ENCODE results near the gene C10orf67.
"Not testable (repeated sequence)": the region's sequence is repeated elsewhere in the genome, so short reads cannot be mapped to it uniquely, and the experiment has no call there.

Gene C10orf67

DNA sequence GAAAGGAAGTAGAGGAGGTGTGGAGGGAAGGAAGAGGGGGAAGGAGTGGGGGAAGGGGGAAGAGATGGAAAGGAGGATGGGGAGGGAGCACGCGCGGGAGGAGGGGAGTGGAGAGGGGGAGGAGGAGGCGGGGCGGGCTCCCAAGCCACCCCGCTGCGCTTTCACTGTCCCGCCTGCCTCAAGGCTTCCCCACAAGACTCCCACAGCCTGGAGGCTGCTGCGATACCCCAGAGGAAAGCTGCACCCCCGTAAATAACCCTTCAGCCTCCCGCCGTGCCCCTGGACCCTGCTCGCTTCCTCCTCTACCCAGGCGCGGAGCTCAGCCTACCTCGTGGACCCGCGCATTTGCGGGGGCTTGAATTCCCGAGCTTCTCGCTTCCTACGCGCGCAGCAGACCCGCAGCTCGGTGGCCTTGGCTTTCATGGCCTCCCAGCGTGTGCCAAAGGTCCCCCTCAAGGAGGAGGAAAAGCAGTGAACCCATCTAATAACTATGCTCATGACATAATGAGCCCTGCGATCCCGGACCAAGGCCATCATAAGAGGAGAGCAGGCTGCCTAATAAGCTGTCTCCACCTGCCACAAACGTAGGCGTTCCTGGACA is at the start of gene C10orf67:
Gene C10orf67 (minus strand): TSS at position 557 of the 601 bp plus-strand sequence. CDS start 23 bp downstream, at position 534.
- DNase-seq: peak in 51 of 56 donors; percentile 8 to 84 (median 65)

GRCh38 chr10:23391821-23392220 is 47.2 kb upstream of the C10orf67 start:
- DNase-seq: no peak

- DNase-seq: no peak
Measured at GRCh38 chr10:23390809-23391208, 46.2 kb upstream of the C10orf67 start.

DNA sequence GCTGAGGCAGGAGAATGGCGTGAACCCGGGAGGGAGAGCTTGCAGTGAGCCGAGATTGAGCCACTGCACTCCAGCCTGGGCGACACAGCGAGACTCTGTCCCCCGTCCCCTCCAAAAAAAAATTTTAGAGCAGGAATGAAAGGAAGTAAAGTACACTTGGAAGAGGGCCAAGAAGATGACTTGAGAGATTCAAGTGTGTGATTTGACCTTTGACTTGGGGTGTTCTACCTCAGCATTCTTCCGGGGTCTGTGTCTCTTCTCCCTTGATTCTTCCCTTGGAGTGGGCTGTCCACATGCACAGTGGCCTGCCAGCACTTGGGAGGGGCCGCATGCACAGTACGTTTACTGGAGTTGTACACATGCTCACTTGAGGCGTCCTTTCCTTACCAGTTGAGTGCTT is 45.8 kb upstream of the C10orf67 start:
- DNase-seq: not testable (repeated sequence)

GRCh38 chr10:23387516-23387915 is 42.9 kb upstream of the C10orf67 start:
- DNase-seq: not testable (repeated sequence)

GRCh38 chr10:23386052-23386451 is 41.5 kb upstream of the C10orf67 start:
- no peak for DNase-seq

DNA sequence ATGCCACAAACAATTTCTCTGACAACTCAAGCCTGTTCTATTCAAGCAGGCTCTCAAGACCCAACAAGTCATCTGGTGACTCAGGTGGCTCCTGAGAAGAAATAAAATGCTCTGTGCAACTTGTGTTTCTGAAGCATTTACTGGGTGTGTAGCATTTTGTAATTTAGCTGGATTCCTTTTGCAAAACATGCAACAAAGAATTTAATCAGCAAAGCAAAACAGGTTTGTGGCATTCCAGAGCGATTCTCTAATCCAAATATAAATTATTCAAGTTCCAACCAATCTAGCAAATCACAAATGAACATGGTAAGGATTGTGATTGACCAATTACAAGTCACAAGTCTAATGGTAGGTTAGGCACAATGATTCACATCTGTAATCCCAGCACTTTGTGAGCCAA is 39.8 kb upstream of the C10orf67 start:
- DNase-seq: no peak

DNA sequence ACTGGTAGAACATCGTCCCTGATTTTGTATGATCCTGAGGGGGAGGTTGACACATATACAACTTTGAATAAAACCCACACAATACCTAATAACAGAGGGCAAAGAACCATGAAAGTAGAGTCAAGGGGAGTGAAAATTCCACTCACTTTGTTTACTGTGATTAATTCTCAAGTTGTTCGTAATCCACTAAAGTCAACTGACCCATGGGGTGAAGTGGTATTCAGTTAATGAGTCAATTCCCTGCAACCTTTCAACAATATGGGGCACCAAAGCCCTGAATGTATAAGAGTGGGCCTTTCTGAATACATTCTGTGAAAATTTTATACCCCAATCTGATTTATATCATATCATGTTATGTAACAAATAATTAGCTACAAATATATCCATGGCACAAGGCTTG is 39.0 kb upstream of the C10orf67 start:
- no peak for DNase-seq

GRCh38 chr10:23381298-23382040 is 36.9 kb upstream of the C10orf67 start:
- DNase-seq: no peak

DNA sequence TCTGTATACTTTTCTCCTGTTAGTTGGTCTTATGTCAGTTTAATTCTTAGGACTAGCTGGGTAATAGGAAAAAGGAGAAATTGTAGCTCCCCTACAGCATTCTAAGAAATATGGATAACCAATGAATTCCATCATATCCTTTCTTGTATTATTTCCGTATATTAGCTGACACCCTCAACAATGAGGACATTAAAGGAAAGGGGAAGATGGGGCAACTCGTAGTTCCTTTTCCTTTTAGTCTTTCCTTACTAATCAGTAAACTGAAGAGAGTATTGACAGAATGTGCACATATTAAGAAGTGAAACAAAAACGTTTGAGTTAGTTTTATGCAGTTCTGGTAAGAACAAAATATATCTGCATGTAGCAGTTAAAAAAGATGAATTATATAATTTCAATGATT is 35.1 kb upstream of the C10orf67 start:
- DNase-seq: no peak

GRCh38 chr10:23376229-23376655 is 31.6 kb upstream of the C10orf67 start:
- no peak for DNase-seq

DNA sequence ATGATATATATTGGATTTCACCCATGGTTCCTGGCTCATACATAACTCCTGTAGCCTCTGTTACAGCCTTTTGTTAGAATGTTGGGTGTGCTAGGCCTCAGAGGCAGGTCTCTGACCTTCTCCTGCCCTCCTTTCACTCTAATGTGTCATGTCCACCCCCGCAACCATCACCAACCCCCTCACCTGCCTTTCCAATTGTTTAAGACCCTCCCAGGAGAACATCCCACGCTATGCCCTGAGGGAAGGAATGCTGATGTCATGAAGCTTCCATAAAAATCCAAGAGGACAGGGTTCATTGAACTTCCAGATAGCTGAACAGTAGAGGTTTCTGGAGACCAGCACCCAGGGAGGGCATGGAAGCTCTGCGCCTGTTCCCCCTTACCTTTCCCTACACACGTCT is 30.8 kb upstream of the C10orf67 start:
- peak in 3 of 56 donors; percentile 2 to 11 (median 8) for DNase-seq

- DNase-seq: no peak
Measured at GRCh38 chr10:23373156-23373555, 28.6 kb upstream of the C10orf67 start.

DNA sequence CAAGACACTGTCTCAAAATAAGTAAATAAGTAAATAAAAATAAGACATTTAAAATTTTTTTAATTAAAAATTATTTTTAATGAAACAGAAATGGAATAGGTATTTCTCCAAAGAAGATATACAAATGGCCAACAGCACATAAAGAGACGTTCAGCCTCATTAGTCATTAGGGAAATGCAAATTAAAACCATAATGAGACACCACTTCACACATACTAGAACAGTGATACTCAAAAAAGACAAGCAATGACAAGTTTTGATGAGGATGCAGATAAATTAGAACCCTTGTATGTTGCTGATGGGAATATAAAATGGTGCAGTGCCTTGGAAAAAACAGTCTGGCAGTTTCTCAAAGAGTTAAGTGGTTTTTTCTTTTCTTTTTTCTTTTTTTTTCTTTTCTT is 26.5 kb upstream of the C10orf67 start:
- DNase-seq: no peak

GRCh38 chr10:23370106-23370505 is 25.5 kb upstream of the C10orf67 start:
- no peak for DNase-seq

GRCh38 chr10:23368816-23369640 is 24.4 kb upstream of the C10orf67 start:
- DNase-seq: no peak

DNA sequence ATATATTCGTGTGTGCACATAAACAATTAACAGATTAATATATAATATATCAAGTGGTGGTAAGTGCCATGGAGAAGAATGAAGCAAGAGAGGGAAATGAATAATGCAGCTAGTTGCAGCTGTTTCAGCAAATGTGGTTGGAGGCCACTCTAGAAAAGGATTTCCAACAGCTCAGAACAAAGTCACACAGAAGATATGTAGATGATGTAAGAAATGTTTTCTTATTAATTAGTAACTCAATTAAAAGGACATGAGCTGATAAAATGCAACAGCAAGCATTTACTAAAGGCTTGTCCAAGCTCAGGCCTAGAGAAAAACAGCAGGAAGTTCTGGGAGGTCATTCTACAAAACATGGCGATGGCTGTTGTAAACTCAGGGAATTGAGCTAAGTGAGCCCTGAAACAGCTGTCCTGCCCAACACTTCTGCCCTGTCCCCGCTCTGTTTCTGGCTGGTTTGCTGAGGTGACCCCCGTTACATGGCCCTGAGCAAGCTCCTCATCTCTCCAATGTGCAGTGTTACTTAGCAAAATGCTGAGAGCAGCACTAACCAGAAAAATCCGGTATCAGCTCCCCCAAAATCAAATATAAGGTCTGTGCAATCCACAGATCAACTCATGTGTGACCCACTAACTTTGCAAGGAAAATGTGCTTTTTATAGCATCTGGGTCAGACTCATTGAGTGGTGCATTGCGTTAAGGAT is 23.4 kb upstream of the C10orf67 start:
- no peak for DNase-seq

GRCh38 chr10:23365417-23366030 is 20.9 kb upstream of the C10orf67 start:
- DNase-seq: not testable (repeated sequence)

GRCh38 chr10:23364378-23364777 is 19.8 kb upstream of the C10orf67 start:
- DNase-seq: no peak

- no peak for DNase-seq
Measured at GRCh38 chr10:23363793-23364135, 19.2 kb upstream of the C10orf67 start.
